SK-N-SH (cell line): ENCODE data around the gene FAM107B. TPM values are rescaled to one million over a fixed set of nuclear protein-coding genes. Genes with fewer than 3 reads are reported as not detected.

Experiments used
- CTCF ChIA-PET: fragments of 300-600, 350-600 bp; formaldehyde crosslinking; extraction: SDS; loops from one replicate; lab custom pipeline; 2021; lab: Yijun Ruan, JAX
- POLR2A ChIA-PET: fragments of 350-600 bp; sonication (Branson Sonifier 250); formaldehyde crosslinking; extraction: SDS; loops from one replicate; lab custom pipeline; 2020; ENCODE audit warnings: antibody characterized with exemption, inconsistent platforms; lab: Yijun Ruan, JAX
- DNase-seq: peaks from one replicate; pipeline ENCODE4 v3.0.0; 2012
- H2AFZ ChIP-seq: fragments of 200-600 bp; sonication (generic); 2 replicates; pipeline ENCODE4 v1.8.1; 2016; ENCODE audit warnings: antibody characterized with exemption, mild to moderate bottlenecking, low read depth
- H3F3A ChIP-seq: fragments of 200-600 bp; sonication (generic); replicated peaks from 2 replicates; pipeline ENCODE3; 2016; ENCODE audit warnings: antibody characterized with exemption, mild to moderate bottlenecking; ENCODE audit not compliant: insufficient read depth
- H3K27ac ChIP-seq, 2 experiments: fragments of 200-500 bp in 1 of 2; fragments of 200-600 bp in 1 of 2; sonication (Bioruptor generic) in 1 of 2; sonication (generic), shearing (Covaris generic) in 1 of 2; 2 replicates each; pipeline versions ENCODE4 v1.5.1 to v1.6.1; 2014 to 2016; ENCODE audit warnings: low read depth in 2 of 2, inconsistent platforms in 1 of 2, low read length in 1 of 2, mild to moderate bottlenecking in 1 of 2, mixed read lengths in 1 of 2
- H3K27me3 ChIP-seq: fragments of 200-600 bp; sonication (generic), shearing (Covaris generic); 2 replicates; pipeline ENCODE4 v1.6.1; 2016; ENCODE audit warnings: mixed run types; ENCODE audit not compliant: insufficient read depth
- H3K36me3 ChIP-seq, 2 experiments: fragments of 200-500 bp in 1 of 2; fragments of 200-600 bp in 1 of 2; sonication (Bioruptor generic) in 1 of 2; sonication (generic) in 1 of 2; replicated peaks in 1 of 2; 2 replicates each; pipeline versions ENCODE3 to v1.5.1; 2014 to 2016; ENCODE audit warnings: low read length in 1 of 2, mild to moderate bottlenecking in 1 of 2; ENCODE audit not compliant: insufficient read depth in 2 of 2, control insufficient read depth in 1 of 2
- H3K4me1 ChIP-seq, 2 experiments: fragments of 200-500 bp in 1 of 2; fragments of 200-600 bp in 1 of 2; sonication (Bioruptor generic) in 1 of 2; sonication (generic), shearing (Covaris generic) in 1 of 2; 2 replicates each; pipeline versions ENCODE4 v1.5.1 to v1.6.1; 2014 to 2016; ENCODE audit warnings: low read depth in 1 of 2, low read length in 1 of 2, mixed run types in 1 of 2; ENCODE audit not compliant: insufficient read depth in 2 of 2, control insufficient read depth in 1 of 2
- H3K4me2 ChIP-seq: fragments of 200-600 bp; sonication (generic), shearing (Covaris generic); 2 replicates; pipeline ENCODE4 v1.6.1; 2017; ENCODE audit warnings: mixed run types
- H3K4me3 ChIP-seq, 2 experiments: fragments of 200-500 bp in 1 of 2; fragments of 200-600 bp in 1 of 2; sonication (Bioruptor generic) in 1 of 2; sonication (generic), shearing (Covaris generic) in 1 of 2; 2 replicates each; pipeline versions ENCODE4 v1.5.1 to v1.8.1; 2014 to 2016; ENCODE audit warnings: low read depth in 2 of 2, inconsistent platforms in 1 of 2, low read length in 1 of 2, mild to moderate bottlenecking in 1 of 2, mixed read lengths in 1 of 2, moderate library complexity in 1 of 2
- H3K79me2 ChIP-seq: fragments of 200-600 bp; sonication (generic); 2 replicates; pipeline ENCODE4 v1.8.1; 2017; ENCODE audit warnings: mild to moderate bottlenecking; ENCODE audit not compliant: insufficient read depth
- H3K9ac ChIP-seq: fragments of 200-600 bp; sonication (generic); 2 replicates; pipeline ENCODE4 v1.6.1; 2017; ENCODE audit warnings: mixed run types
- H3K9me2 ChIP-seq: fragments of 200-600 bp; sonication (generic); 2 replicates; pipeline ENCODE4 v1.6.1; 2017; ENCODE audit warnings: mixed run types
- H3K9me3 ChIP-seq: fragments of 200-600 bp; sonication (generic); 2 replicates; pipeline ENCODE4 v1.6.1; 2017; ENCODE audit warnings: mixed run types, mild to moderate bottlenecking, moderate library complexity
- H4K20me1 ChIP-seq: fragments of 200-600 bp; sonication (generic); 2 replicates; pipeline ENCODE4 v1.6.1; 2017; ENCODE audit warnings: mild to moderate bottlenecking, mixed run types; ENCODE audit not compliant: insufficient read depth
- ELF1 ChIP-seq: IDR thresholded peaks from 2 replicates; pipeline ENCODE4 v1.4.0; 2012
- EP300 ChIP-seq, 2 experiments: IDR thresholded peaks; 2 replicates each; pipeline versions ENCODE4 v1.4.0 to v1.6.1; 2012; ENCODE audit warnings: borderline replicate concordance in 1 of 2, low read depth in 1 of 2, low read length in 1 of 2
- FOXJ3 ChIP-seq: sonication (generic); formaldehyde crosslinking; IDR thresholded peaks from 2 replicates; pipeline ENCODE4 v1.5.1; 2020; ENCODE audit warnings: mild to moderate bottlenecking, missing genetic modification reagents
- MAX ChIP-seq: IDR thresholded peaks from 2 replicates; pipeline ENCODE4 v1.4.0; 2012; ENCODE audit warnings: low read depth
- MXI1 ChIP-seq: IDR thresholded peaks from 2 replicates; pipeline ENCODE4 v1.6.1; 2012; ENCODE audit warnings: mild to moderate bottlenecking, low read depth, low read length, improper control_type of control experiment
- REST ChIP-seq: IDR thresholded peaks from 2 replicates; pipeline ENCODE4 v1.6.1; 2012; ENCODE audit warnings: mild to moderate bottlenecking, low read depth, low read length, moderate library complexity
- USF1 ChIP-seq: IDR thresholded peaks from 2 replicates; pipeline ENCODE4 v1.4.0; 2012; ENCODE audit warnings: low read depth, borderline replicate concordance
- YY1 ChIP-seq: IDR thresholded peaks from 2 replicates; pipeline ENCODE4 v1.4.0; 2012; ENCODE audit warnings: low read depth, mild to moderate bottlenecking
- WGBS: methylation state at CpG from one replicate; pipeline ENCODE4 v1.1.6; 2017; ENCODE audit warnings: low lambda C conversion rate; 5-methylcytosine and 5-hydroxymethylcytosine counted together
- polyA plus RNA-seq, 3 experiments: library from polyadenylated mRNA; depleted of rRNA; stranded (reverse); fragments of >200 nt; gene quantifications; 2 replicates each; pipeline ENCODE4 v1.2.3, GENCODE V29; 2012

The FAM107B gene
- polyA plus RNA-seq, 1 of the 3 experiments (the other 2 are of a cell fraction): 1.0 TPM

GRCh38 chr10:14616955-14617730, 157.6 kb downstream of the FAM107B start:
- Histone ChIP-seq H3K4me3 (no peak overlapping the region), H3F3A (no peaks in the 10 kb centered on the region), H4K20me1 (no peaks in the 10 kb centered on the region), H3K4me1 (peaks cover 0 to 4% of the 10 kb centered on the region in 2 experiments; a peak in 1 of 4 replicates), H3K9me3 (no peaks in the 10 kb centered on the region), H3K36me3 (no peaks in the 10 kb centered on the region), H3K27ac (no peak overlapping the region), H3K27me3 (no peaks in the 10 kb centered on the region), H3K4me2 (no peak overlapping the region), H3K9ac (no peak overlapping the region), H3K9me2 (no peaks in the 10 kb centered on the region), H2AFZ (no peak overlapping the region), H3K79me2 (no peaks in the 10 kb centered on the region)
- CTCF ChIA-PET: interaction anchor here (1.0 to 1.2 kb wide), 2 partner anchors 10 to 12 kb away, joined by 3 to 4 read pairs; no protein-coding TSS in a partner anchor
- WGBS: 48% methylated on average over 5 of the region's 5 CpGs
- no peak for DNase-seq
- POLR2A ChIA-PET: no interaction called here
- TF ChIP-seq FOXJ3 (CRISPR knock-in tag): no peak
- TF ChIP-seq YY1: no peak
- TF ChIP-seq USF1: no peak
- TF ChIP-seq MAX: no peak

GRCh38 chr10:14616465-14616864, 158.2 kb downstream of the FAM107B start:
- Histone ChIP-seq H3K27ac (no peak overlapping the region), H3K27me3 (no peaks in the 10 kb centered on the region), H3K9ac (no peak overlapping the region), H3K9me3 (no peaks in the 10 kb centered on the region), H3K79me2 (no peaks in the 10 kb centered on the region), H3F3A (no peaks in the 10 kb centered on the region), H3K4me3 (no peak overlapping the region), H3K4me1 (peaks cover 0 to 4% of the 10 kb centered on the region in 2 experiments; a peak in 1 of 4 replicates), H4K20me1 (no peaks in the 10 kb centered on the region)
- ChIA-PET POLR2A (interaction anchor here (0.9 kb wide), 1 partner anchor 9 kb away, joined by 3 read pairs; no protein-coding TSS in a partner anchor), CTCF (no interaction called here)
- DNase-seq: no peak
- WGBS: 68% methylated on average over 2 of the region's 2 CpGs
- TF ChIP-seq REST (no peak), MXI1 (no peak), EP300 (IDR thresholded peaks at IDR 0.05; ENCODE audit: borderline replicate concordance in 1 of 2, low read depth in 1 of 2, low read length in 1 of 2) (no peak), ELF1 (no peak)
- TF ChIP-seq, all 33 proteins: peak for 0
- Histone ChIP-seq H3K4me2 (no peak overlapping the region), H3K9me2 (no peaks in the 10 kb centered on the region), H3K36me3 (no peaks in the 10 kb centered on the region), H2AFZ (no peak overlapping the region)
